ENCODE data around the gene EPN2.

- TF ChIP-seq, protein P1, sequence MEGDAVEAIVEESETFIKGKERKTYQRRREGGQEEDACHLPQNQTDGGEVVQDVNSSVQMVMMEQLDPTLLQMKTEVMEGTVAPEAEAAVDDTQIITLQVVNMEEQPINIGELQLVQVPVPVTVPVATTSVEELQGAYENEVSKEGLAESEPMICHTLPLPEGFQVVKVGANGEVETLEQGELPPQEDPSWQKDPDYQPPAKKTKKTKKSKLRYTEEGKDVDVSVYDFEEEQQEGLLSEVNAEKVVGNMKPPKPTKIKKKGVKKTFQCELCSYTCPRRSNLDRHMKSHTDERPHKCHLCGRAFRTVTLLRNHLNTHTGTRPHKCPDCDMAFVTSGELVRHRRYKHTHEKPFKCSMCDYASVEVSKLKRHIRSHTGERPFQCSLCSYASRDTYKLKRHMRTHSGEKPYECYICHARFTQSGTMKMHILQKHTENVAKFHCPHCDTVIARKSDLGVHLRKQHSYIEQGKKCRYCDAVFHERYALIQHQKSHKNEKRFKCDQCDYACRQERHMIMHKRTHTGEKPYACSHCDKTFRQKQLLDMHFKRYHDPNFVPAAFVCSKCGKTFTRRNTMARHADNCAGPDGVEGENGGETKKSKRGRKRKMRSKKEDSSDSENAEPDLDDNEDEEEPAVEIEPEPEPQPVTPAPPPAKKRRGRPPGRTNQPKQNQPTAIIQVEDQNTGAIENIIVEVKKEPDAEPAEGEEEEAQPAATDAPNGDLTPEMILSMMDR (IDR thresholded peaks at IDR 0.05) = no peak
- no peak for TF ChIP-seq EP300 (IDR thresholded peaks at IDR 0.05)
Measured at GRCh38 chr17:19319771-19320505, 82.8 kb downstream of the EPN2 start.

Data from tibial nerve (tissue), 4 donors.